ENCODE results near the gene KPNA2. TPM values are rescaled to one million over a fixed set of nuclear protein-coding genes. Genes with fewer than 3 reads are reported as not detected.

Gene KPNA2
- total and polyA plus RNA-seq, 12 donors, result 5.1 to 59.3 (median 22.8) TPM

DNA sequence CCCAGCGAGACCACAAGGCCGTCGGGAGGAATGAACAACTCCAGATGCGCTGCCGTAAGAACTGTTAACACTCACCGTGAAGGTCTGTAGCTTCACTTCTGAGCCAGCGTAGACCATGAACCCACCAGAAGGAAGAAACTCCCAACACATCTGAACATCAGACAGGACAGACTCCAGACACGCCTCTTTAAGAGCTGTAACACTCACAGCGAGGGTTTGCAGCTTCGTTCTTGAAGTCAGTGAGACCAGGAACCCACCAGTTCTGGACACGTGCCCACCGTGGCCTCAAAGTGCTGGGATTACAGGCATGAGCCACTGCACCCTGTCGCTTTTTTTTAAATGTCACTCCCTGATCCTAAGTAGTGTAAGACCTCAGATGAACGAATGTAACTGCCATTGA, 17.3 kb downstream of the KPNA2 start:
- peak in 2 of 7 donors; percentile 16 to 47 for DNase-seq
- intact Hi-C loops (cut with DNase I), result no loop called here

DNA sequence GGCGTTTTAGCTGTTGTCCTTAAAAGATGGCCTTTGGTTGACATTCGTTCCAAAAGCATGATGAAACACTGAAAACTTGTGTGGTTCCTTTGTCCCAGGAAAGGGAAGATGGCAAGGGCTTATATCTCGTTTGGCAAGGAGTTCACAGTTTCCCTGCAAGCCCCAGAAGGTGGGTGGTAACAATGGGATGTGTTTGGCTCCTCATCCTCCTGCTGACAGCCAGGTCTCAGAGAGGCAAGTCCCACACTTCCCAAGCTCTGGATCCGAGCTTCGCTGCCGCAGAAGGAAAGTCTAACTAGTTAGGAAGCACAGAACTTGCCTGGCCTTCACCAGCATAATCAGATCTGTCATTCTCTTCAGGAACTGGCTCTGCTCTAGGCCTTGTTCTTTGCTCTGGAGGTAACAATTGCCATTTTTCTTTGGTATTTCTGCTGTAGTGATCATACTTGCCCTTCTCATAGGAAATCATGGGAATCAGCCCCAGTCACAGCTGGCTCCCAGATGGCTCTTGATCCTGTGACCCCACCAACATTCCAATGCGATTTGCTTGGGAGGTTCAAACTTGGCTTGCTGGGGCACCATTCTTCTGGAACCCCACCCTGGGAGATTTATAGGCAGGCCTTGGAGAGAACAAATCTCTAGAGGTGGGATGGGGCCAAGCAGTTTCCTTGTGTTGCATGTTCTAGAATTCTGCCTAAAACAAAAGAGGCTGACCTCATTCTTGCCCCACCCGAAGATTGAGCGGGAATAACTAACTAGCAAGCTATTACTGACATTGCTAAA, 17.9 kb downstream of the KPNA2 start:
- Histone ChIP-seq H3K4me1 (replicated peaks in 1 of 2) (peaks cover 0 to 7% of the 10 kb centered on the region in 2 donors), H3K36me3 (replicated peaks in 1 of 2) (no peaks in the 10 kb centered on the region), H3K27me3 (no peaks in the 10 kb centered on the region), H3K9me3 (replicated peaks in 1 of 3) (no peaks in the 10 kb centered on the region), H3K4me3 (no peak overlapping the region), H3K27ac (peak overlapping the region in 1 of 5 donors; percentile 29)
- DNase-seq, result peak in 2 of 7 donors; percentile 20 to 55
- 70 to 74% (median 73%) methylated on average over 9 of the region's 9 CpGs for WGBS, 4 donors
- intact Hi-C loops (cut with DNase I), result no loop called here
- TF ChIP-seq, protein P1, sequence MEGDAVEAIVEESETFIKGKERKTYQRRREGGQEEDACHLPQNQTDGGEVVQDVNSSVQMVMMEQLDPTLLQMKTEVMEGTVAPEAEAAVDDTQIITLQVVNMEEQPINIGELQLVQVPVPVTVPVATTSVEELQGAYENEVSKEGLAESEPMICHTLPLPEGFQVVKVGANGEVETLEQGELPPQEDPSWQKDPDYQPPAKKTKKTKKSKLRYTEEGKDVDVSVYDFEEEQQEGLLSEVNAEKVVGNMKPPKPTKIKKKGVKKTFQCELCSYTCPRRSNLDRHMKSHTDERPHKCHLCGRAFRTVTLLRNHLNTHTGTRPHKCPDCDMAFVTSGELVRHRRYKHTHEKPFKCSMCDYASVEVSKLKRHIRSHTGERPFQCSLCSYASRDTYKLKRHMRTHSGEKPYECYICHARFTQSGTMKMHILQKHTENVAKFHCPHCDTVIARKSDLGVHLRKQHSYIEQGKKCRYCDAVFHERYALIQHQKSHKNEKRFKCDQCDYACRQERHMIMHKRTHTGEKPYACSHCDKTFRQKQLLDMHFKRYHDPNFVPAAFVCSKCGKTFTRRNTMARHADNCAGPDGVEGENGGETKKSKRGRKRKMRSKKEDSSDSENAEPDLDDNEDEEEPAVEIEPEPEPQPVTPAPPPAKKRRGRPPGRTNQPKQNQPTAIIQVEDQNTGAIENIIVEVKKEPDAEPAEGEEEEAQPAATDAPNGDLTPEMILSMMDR (IDR thresholded peaks at IDR 0.05), result no peak
- TF ChIP-seq POLR2A (IDR thresholded peaks at IDR 0.05), result no peak

More for the DNA sequence above, 17.3 kb downstream of the KPNA2 start:
- WGBS, 4 donors, result 91 to 94% (median 92%) methylated on average over 14 of the region's 14 CpGs
- Histone ChIP-seq H3K4me1 (replicated peaks in 1 of 2) (peaks cover 0 to 10% of the 10 kb centered on the region in 2 donors), H3K27ac (peak overlapping the region in 1 of 5 donors; percentile 29), H3K27me3 (no peaks in the 10 kb centered on the region), H3K9me3 (replicated peaks in 1 of 3) (no peaks in the 10 kb centered on the region), H3K36me3 (replicated peaks in 1 of 2) (no peaks in the 10 kb centered on the region), H3K4me3 (no peak overlapping the region)
- TF ChIP-seq POLR2A (IDR thresholded peaks at IDR 0.05), result no peak
- TF ChIP-seq, protein P1 (IDR thresholded peaks at IDR 0.05), result no peak

DNA sequence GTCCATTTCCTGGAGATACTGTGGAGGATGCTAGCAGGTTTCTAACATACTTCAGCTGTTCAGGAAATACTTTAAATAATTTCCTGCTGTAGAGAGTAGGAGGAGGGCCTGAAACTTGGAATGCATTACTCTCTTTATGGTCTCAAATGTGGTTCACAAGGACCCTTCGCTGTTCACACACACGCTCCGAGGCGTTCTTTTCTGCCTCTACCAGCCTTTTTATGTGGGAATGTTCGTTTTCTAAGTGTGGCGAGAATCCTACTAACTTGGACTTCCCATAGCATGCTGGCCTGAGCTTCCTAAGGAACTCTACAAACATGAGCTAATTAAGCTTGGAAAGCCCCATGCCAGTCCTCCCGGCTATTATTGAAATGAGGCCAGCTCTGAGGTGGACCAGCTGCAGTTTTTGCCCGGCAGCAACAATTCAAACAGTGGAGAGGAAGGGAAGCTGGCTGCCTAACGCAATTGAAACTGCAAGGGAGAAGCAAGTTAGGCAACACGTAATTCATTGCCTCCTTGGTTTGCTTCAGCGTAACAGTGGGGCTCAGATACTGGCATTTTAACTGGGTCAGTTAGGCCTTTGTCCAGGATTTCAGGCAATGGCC, 18.9 kb downstream of the KPNA2 start:
- TF ChIP-seq POLR2A (IDR thresholded peaks at IDR 0.05), result no peak
- TF ChIP-seq, protein P1 (IDR thresholded peaks at IDR 0.05), result no peak
- no peaks in the 10 kb centered on the region for H3K27me3 ChIP-seq
- no peaks in the 10 kb centered on the region for H3K9me3 ChIP-seq (replicated peaks in 1 of 3)
- peak in 3 of 7 donors; percentile 5 to 53 (median 22) for DNase-seq
- H3K4me3 ChIP-seq, result no peak overlapping the region
- no peaks in the 10 kb centered on the region for H3K36me3 ChIP-seq (replicated peaks in 1 of 2)
- peaks cover 0 to 7% of the 10 kb centered on the region in 2 donors for H3K4me1 ChIP-seq (replicated peaks in 1 of 2)
- intact Hi-C loops (cut with DNase I), result no loop called here
- H3K27ac ChIP-seq, result peak overlapping the region in 2 of 5 donors; percentile 56 to 57
- WGBS, 4 donors, result 49 to 63% (median 58%) methylated on average over 11 of the region's 11 CpGs

DNA sequence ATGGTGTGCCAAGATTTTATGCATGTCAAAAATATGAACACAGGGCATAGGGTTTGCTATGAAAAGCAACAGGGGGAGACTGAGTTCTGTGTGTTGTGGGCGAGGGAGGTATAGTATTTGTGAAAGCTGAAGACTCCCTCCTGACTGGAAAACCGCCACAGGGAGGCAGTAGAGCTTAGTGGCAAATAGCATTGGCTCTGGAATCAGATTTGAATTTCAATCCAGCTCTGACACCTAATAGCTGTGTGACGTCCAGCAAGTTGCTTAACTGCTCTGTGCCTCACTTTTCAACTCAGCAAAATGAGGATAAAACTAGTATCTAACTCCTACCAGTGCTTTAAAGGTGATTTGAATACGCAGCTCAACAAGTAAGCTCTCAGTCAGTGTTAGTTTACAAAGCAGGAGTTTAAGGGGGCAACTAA, 22.0 kb downstream of the KPNA2 start:
- Histone ChIP-seq H3K9me3 (replicated peaks in 1 of 3) (no peaks in the 10 kb centered on the region), H3K4me1 (replicated peaks in 1 of 2) (peaks cover 0 to 7% of the 10 kb centered on the region in 2 donors), H3K36me3 (replicated peaks in 1 of 2) (no peaks in the 10 kb centered on the region), H3K4me3 (no peak overlapping the region), H3K27ac (no peak overlapping the region), H3K27me3 (no peaks in the 10 kb centered on the region)
- TF ChIP-seq, protein P1 (IDR thresholded peaks at IDR 0.05), result peak; percentile 27 to 59 (median 47)
- no peak for TF ChIP-seq POLR2A (IDR thresholded peaks at IDR 0.05)
- intact Hi-C loops (cut with DNase I), result loop anchor here in 1 of 2 donors (5.0 kb wide), 1 partner anchor 140 kb away; no protein-coding TSS in a partner anchor
- peak in 5 of 7 donors; percentile 27 to 71 (median 40) for DNase-seq
- 36 to 42% (median 37%) methylated on average over 4 of the region's 4 CpGs for WGBS, 4 donors

All from adrenal gland (tissue), 12 donors.